GM12878 (cell line): ENCODE data around the gene ASTL. TPM values are rescaled to one million over a fixed set of nuclear protein-coding genes. Genes with fewer than 3 reads are reported as not detected.

Experiments used
- ATAC-seq: fragments of 200-7000 bp; cut with Tn5 transposase; 3 replicates; pipeline ENCODE4 v1.9.1; 2020; ENCODE audit warnings: mild to moderate bottlenecking, moderate library complexity
- BruUV-seq: library from RNA; stranded (reverse); fragments of 400-500 nt; replicated peaks from 2 replicates; lab custom pipeline; 2021; lab: Mats Ljungman, UMichigan
- CTCF ChIA-PET: fragments of 300-600 bp; sonication (Branson Sonifier 250); formaldehyde crosslinking; extraction: SDS; loops from one replicate; lab custom pipeline; 2021; ENCODE audit warnings: inconsistent platforms; lab: Yijun Ruan, JAX
- POLR2A ChIA-PET: fragments of 350-600 bp; formaldehyde crosslinking; extraction: SDS; loops from one replicate; lab custom pipeline; 2021; ENCODE audit warnings: inconsistent platforms; lab: Charles Lee
- RAD21 ChIA-PET: fragments of 300-600 bp; sonication (Branson Sonifier 250); formaldehyde crosslinking; loops from one replicate; lab custom pipeline; 2023; ENCODE audit warnings: antibody characterized with exemption; ENCODE audit not compliant: unreplicated experiment; lab: Charles Lee
- SMC1A ChIA-PET: fragments of 300-600 bp; sonication (Branson Sonifier 250); formaldehyde crosslinking; loops from one replicate; lab custom pipeline; 2023; ENCODE audit not compliant: unreplicated experiment, uncharacterized antibody; lab: Charles Lee
- DNase-seq: peaks from one replicate; pipeline ENCODE4 v3.0.0-alpha.2; 2011; ENCODE audit warnings: low read depth, low spot score
- FAIRE-seq: peaks from 3 replicates; lab custom pipeline; 2011; peaks lifted over from hg19 to GRCh38; lab: Jason Lieb, UNC
- H2AFZ ChIP-seq: 2 replicates; pipeline ENCODE4 v1.6.0; 2011; ENCODE audit warnings: low read depth, low read length, control low read depth; ENCODE audit not compliant: control insufficient read depth
- H3K27ac ChIP-seq: 2 replicates; pipeline ENCODE4 v1.5.1; 2011; ENCODE audit warnings: control low read depth; ENCODE audit not compliant: control insufficient read depth, insufficient read depth
- H3K27me3 ChIP-seq, 2 experiments: replicated peaks in 1 of 2; 2 replicates each; pipeline versions ENCODE4 v1.6.0 to v1.6.1; 2011; ENCODE audit warnings: low read length in 1 of 2; ENCODE audit not compliant: control insufficient read depth in 2 of 2, insufficient read depth in 2 of 2
- H3K36me3 ChIP-seq, 2 experiments: 2 replicates each; pipeline ENCODE4 v1.5.1; 2011; ENCODE audit warnings: low read length in 1 of 2; ENCODE audit not compliant: control insufficient read depth in 2 of 2, insufficient read depth in 2 of 2
- H3K4me1 ChIP-seq: 2 replicates; pipeline ENCODE4 v1.6.1; 2011; ENCODE audit warnings: mild to moderate bottlenecking, low read length, moderate library complexity, mixed read lengths; ENCODE audit not compliant: control insufficient read depth, insufficient read depth
- H3K4me2 ChIP-seq: 2 replicates; pipeline ENCODE4 v1.6.0; 2011; ENCODE audit warnings: control low read depth; ENCODE audit not compliant: control insufficient read depth, insufficient read depth
- H3K4me3 ChIP-seq: fragments of 200-600 bp; sonication (generic); 2 replicates; pipeline ENCODE4 v1.5.1; 2016
- H3K79me2 ChIP-seq: 2 replicates; pipeline ENCODE4 v1.6.0; 2011; ENCODE audit warnings: low read length; ENCODE audit not compliant: control insufficient read depth, insufficient read depth
- H3K9ac ChIP-seq: 2 replicates; pipeline ENCODE4 v1.8.0; 2011; ENCODE audit warnings: low read length, control low read depth, mixed read lengths; ENCODE audit not compliant: control insufficient read depth, insufficient read depth
- H3K9me3 ChIP-seq: replicated peaks from 3 replicates; pipeline ENCODE4 v1.5.1; 2011; ENCODE audit warnings: mild to moderate bottlenecking, low read length; ENCODE audit not compliant: control insufficient read depth, insufficient read depth
- H4K20me1 ChIP-seq: 2 replicates; pipeline ENCODE4 v1.6.0; 2011; ENCODE audit not compliant: control insufficient read depth, insufficient read depth
- BHLHE40 ChIP-seq, 2 experiments: fragments of 450-650 bp in 1 of 2; IDR thresholded peaks; 2 replicates each; pipeline ENCODE4 v1.6.1; 2011 to 2017; ENCODE audit warnings: low read depth in 2 of 2, borderline replicate concordance in 1 of 2, improper control_type of control experiment in 1 of 2, low read length in 1 of 2, mild to moderate bottlenecking in 1 of 2
- CBX3 ChIP-seq: fragments of 200-600 bp; sonication (generic); IDR thresholded peaks from 2 replicates; pipeline ENCODE4 v1.6.1; 2016; ENCODE audit warnings: low read depth, borderline replicate concordance
- CHD4 ChIP-seq: fragments of 200-600 bp; sonication (generic); IDR thresholded peaks from 2 replicates; pipeline ENCODE4 v1.6.1; 2016; ENCODE audit warnings: mild to moderate bottlenecking
- EGR1 ChIP-seq, 2 experiments: IDR thresholded peaks; 1 replicate in 1 of 2; 2 replicates in 1 of 2; pipeline ENCODE4 v1.6.1; 2011 to 2012; ENCODE audit warnings: low read depth in 2 of 2, low read length in 2 of 2, borderline replicate concordance in 1 of 2, mild to moderate bottlenecking in 1 of 2, moderate library complexity in 1 of 2
- GABPA ChIP-seq: IDR thresholded peaks from 2 replicates; pipeline ENCODE4 v1.6.1; 2014; ENCODE audit warnings: antibody characterized with exemption, low read depth, mild to moderate bottlenecking, inconsistent platforms
- SMC3 ChIP-seq: IDR thresholded peaks from 2 replicates; pipeline ENCODE4 v1.6.1; 2011; ENCODE audit warnings: low read length, improper control_type of control experiment, borderline replicate concordance
- SREBF1 ChIP-seq: IDR thresholded peaks from 2 replicates; pipeline ENCODE4 v1.6.1; 2012; ENCODE audit warnings: mild to moderate bottlenecking, low read length
- ZNF24 ChIP-seq: fragments of 450-650 bp; IDR thresholded peaks from 2 replicates; pipeline ENCODE4 v1.6.1; 2017; ENCODE audit warnings: antibody characterized with exemption, mild to moderate bottlenecking
- ZNF274 ChIP-seq: IDR thresholded peaks from one replicate; pipeline ENCODE4 v1.8.0; 2011; ENCODE audit not compliant: insufficient read length, insufficient read depth
- WGBS: methylation state at CpG from one replicate; pipeline ENCODE4 v1.1.6; 2016; ENCODE audit warnings: low lambda C conversion rate; ENCODE audit not compliant: insufficient replicate concordance, insufficient coverage; ENCODE audit errors: missing lambda C conversion rate; 5-methylcytosine and 5-hydroxymethylcytosine counted together
- in situ Hi-C: fragments of 300-500 bp; cut with MboI; formaldehyde crosslinking; loops from 9 replicates; pipeline ENCODE4 v1.14.3; 2018; ENCODE audit warnings: mixed read lengths
- intact Hi-C: fragments of 100-400 bp; cut with micrococcal nuclease; formaldehyde crosslinking; loops from one replicate; pipeline ENCODE4 v1.14.2; 2022; ENCODE audit not compliant: unreplicated experiment
- polyA plus RNA-seq, 11 experiments: library from polyadenylated mRNA; depleted of rRNA in 4 of 11; unstranded in 6 of 11; stranded (reverse) in 5 of 11; fragments of >200 nt; fragmentation: Nextera tagmentation in 4 of 11; fragmentation: Illumina TruSeq in 1 of 11; extraction: Ambion mirVana in 4 of 11; extraction: Trizol in 1 of 11; gene quantifications; 1 replicate in 1 of 11; 2 replicates in 10 of 11; pipeline versions ENCODE4 v1.2.1 to v1.2.3, GENCODE V29; 2011 to 2016; ENCODE audit warnings: inconsistent platforms in 2 of 11, missing spikeins in 2 of 11, low read depth in 1 of 11
- total RNA-seq, 4 experiments: library from RNA; depleted of rRNA in 3 of 4; stranded (reverse); fragments of >200 nt in 3 of 4; fragmentation: Illumina TruSeq in 1 of 4; extraction: Trizol in 1 of 4; gene quantifications; 2 replicates each; pipeline versions ENCODE4 v1.2.1 to v1.2.3, GENCODE V29; 2013 to 2021

ASTL gene
- total and polyA plus RNA-seq, 10 of the 15 experiments (the other 5 are each of a cell fraction or from before 2014, with no cell fraction given), result 0.18 to 1.0 (median 0.38) TPM; not detected in 4

DNA sequence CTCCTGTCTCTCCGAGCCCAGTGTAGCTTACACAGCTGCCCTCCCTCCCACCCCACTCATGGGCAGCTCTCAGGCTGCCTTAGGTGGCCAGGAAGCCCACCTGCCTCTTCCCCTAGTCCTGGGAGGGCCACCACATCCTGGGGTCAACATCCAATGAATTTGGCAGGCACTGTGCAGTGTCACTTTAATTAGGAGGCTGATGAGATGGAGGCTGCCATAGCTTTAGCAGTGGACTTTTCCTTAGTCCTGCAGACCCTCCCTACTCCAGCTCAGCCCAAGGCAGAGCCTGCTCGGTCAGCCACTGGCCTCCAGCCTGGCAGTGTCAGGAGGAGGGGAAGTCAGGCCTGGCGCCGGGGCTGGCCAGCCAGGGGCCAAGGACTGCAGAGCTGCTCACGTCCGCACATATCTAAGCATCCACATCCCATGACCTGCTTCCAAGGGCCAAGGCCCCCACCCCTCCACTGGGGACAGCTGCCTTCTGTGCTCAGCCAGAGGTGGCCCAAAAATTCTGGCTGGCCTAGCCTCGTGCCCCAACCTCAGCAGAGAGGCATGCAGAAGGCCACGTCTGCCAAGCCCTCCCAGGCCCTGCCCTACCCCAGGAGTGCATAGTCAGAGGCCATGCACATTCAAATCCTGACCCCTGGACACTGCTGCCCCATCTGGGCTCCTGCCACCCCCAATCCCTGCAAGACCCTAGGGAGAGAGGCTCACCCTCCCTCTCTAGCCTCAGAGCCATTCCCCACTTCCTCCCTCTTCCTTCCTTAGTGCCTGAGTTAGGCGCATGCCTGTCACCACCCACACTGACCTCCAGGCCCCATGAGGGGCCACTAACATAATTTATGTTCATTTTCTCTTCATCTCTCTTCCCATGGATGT, 55.0 kb downstream of the ASTL start:
- no peak overlapping the region for H3K9ac ChIP-seq
- BruUV-seq, result no TSS peak
- no peaks in the 10 kb centered on the region; a peak in 1 of 4 replicates for H3K27me3 ChIP-seq
- H3K4me3 ChIP-seq, result no peak overlapping the region
- ChIA-PET SMC1A (no interaction called here), RAD21 (no interaction called here), CTCF (no interaction called here), POLR2A (no interaction called here)
- whole genome bisulfite sequencing, result 47% methylated on average over 9 of the region's 9 CpGs
- H3K79me2 ChIP-seq, result no peaks in the 10 kb centered on the region
- H2AFZ ChIP-seq, result no peak overlapping the region
- DNase-seq (no peak), FAIRE-seq (no peak), ATAC-seq (no peak)
- no peak overlapping the region for H3K4me2 ChIP-seq
- H4K20me1 ChIP-seq, result no peaks in the 10 kb centered on the region
- no peak for TF ChIP-seq BHLHE40 (IDR thresholded peaks at IDR 0.05; ENCODE audit: borderline replicate concordance in 1 of 2, low read depth in 2 of 2, low read length in 1 of 2)
- no peak for TF ChIP-seq ZNF274
- no peak for TF ChIP-seq SREBF1
- TF ChIP-seq SMC3, result no peak
- no peak for TF ChIP-seq GABPA
- TF ChIP-seq EGR1 (IDR thresholded peaks at IDR 0.05; ENCODE audit: borderline replicate concordance in 1 of 2, low read depth in 2 of 2, low read length in 2 of 2), result no peak
- TF ChIP-seq CHD4, result no peak
- no peak for TF ChIP-seq CBX3
- no peak for TF ChIP-seq ZNF24
- no peaks in the 10 kb centered on the region for H3K36me3 ChIP-seq
- in situ Hi-C loops (no loop called here), intact Hi-C loops (no loop called here)
- H3K4me1 ChIP-seq, result no peaks in the 10 kb centered on the region
- no peak overlapping the region for H3K27ac ChIP-seq
- H3K9me3 ChIP-seq, result no peaks in the 10 kb centered on the region; the same call in 2 of the 3 replicates
